HFF-Myc (cell line): ENCODE results near the gene GIT2.
"Not testable (repeated sequence)": the region's sequence is repeated elsewhere in the genome, so short reads cannot be mapped to it uniquely, and the experiment has no call there.

Source experiments
- DNase-seq: peaks from one replicate; pipeline ENCODE4 v3.0.0-alpha.2; 2011; ENCODE audit warnings: low read depth; ENCODE audit errors: extremely low read depth
- H3K4me3 ChIP-seq: replicated peaks from 2 replicates; pipeline ENCODE4 v1.5.1; 2011; ENCODE audit warnings: low read depth, mild to moderate bottlenecking, control low read depth, low read length
- TF ChIP-seq, protein P1 (sequence below): IDR thresholded peaks from 2 replicates; pipeline ENCODE4 v1.5.1; 2012; ENCODE audit warnings: mild to moderate bottlenecking, low read depth, low read length, control low read depth; ENCODE audit errors: missing control alignments

Gene GIT2

GRCh38 chr12:110012659-110013058 lies 16.5 kb upstream of the GIT2 start:
- TF ChIP-seq, protein P1, sequence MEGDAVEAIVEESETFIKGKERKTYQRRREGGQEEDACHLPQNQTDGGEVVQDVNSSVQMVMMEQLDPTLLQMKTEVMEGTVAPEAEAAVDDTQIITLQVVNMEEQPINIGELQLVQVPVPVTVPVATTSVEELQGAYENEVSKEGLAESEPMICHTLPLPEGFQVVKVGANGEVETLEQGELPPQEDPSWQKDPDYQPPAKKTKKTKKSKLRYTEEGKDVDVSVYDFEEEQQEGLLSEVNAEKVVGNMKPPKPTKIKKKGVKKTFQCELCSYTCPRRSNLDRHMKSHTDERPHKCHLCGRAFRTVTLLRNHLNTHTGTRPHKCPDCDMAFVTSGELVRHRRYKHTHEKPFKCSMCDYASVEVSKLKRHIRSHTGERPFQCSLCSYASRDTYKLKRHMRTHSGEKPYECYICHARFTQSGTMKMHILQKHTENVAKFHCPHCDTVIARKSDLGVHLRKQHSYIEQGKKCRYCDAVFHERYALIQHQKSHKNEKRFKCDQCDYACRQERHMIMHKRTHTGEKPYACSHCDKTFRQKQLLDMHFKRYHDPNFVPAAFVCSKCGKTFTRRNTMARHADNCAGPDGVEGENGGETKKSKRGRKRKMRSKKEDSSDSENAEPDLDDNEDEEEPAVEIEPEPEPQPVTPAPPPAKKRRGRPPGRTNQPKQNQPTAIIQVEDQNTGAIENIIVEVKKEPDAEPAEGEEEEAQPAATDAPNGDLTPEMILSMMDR: no peak
- H3K4me3 ChIP-seq: no peak overlapping the region
- no peak for DNase-seq

DNA sequence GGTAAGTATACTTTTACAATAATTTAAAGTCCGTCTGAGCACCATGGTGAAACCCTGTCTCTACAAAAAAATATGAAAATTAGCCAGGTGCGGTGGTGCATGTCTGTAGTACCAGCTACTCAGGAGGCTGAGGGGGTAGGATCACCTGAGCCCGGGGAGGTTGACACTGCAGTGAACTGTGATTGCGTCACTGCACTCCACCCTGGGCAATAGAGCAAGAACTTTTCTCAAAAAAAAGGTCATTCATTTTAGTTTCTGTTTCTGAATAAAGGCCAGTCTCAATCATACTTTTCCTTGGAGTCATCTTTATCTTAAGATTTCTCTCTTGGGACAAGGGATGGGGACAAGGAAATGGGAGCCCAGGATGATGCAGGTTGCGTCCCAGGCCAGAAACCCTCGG lies 16.0 kb upstream of the GIT2 start:
- no peak overlapping the region for H3K4me3 ChIP-seq
- TF ChIP-seq, protein P1: no peak
- no peak for DNase-seq

GRCh38 chr12:110010853-110011723 lies 14.9 kb upstream of the GIT2 start:
- H3K4me3 ChIP-seq: no peak overlapping the region
- TF ChIP-seq, protein P1: no peak
- no peak for DNase-seq

DNA sequence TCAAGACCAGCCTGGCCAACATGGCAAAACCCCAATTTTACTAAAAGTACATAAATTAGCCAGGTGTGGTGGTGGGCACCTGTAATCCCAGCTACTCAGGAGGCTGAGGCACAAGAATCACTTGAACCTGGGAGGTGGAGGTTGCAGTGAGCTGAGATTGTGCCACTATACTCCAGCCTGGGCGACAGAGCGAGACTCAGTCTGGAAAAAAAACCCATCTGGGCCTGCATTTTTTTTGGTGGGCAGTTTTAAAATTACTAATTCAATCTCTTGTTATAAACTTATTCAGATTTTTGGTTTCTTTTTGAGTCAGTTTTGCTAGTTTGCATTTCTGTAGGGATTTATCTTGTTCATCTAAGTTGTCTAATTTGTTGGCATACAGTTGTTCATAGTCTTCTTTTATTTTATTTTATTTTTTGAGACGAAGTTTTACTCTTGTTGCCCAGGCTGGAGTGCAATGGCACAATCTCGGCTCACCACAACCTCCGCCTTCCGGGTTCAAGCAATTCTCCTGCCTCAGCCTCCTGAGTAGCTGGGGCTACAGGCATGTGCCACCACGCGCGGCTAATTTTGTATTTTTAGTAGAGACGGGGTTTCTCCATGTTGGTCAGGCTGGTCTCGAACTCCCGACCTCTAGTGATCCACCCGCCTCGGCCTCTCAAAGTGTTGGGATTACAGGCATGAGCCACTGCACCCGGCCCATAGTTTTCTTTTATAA lies 12.7 kb upstream of the GIT2 start:
- H3K4me3 ChIP-seq: not testable (repeated sequence)

DNA sequence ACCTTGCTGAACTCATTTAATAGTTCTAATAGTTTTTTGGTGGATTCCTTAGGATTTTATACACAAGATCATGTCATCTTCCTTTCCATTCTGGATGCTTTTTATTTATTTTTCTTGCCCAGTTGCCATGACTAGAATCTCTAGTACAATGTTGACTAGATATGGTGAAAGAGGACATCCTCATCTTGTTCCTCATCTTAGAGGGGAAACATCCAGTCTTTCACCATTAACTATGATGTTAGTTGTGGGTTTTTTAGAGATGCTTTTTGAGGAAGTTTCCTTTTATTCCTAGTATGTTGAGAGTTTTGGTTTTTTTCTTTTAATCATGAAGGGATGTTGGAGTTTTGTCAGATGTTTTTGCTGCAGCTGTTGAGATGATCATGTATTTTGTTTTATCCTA lies 11.7 kb upstream of the GIT2 start:
- DNase-seq: no peak
- no peak overlapping the region for H3K4me3 ChIP-seq
- TF ChIP-seq, protein P1: no peak

More for the DNA sequence above, 12.7 kb upstream of the GIT2 start:
- DNase-seq: not testable (repeated sequence)

DNA sequence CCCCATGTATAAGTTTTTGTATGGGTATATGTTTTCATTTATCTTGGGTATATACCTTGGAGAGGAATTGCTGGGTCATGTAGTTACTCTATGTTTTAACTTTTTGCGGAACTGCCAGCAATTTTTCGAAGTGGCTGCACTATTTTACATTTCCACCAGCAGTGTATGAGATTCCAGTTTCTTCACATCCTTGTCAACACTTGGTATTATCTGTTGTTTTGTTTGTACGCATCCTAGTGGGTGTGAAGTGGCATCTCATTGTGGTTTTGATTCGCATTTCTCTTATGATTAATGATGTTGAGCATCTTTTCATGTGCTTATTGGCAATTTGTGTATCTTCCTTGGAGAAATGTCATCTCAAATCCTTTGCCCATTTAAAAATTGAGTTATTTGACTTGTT lies 9.9 kb upstream of the GIT2 start:
- no peak overlapping the region for H3K4me3 ChIP-seq
- no peak for DNase-seq
- TF ChIP-seq, protein P1: no peak

DNA sequence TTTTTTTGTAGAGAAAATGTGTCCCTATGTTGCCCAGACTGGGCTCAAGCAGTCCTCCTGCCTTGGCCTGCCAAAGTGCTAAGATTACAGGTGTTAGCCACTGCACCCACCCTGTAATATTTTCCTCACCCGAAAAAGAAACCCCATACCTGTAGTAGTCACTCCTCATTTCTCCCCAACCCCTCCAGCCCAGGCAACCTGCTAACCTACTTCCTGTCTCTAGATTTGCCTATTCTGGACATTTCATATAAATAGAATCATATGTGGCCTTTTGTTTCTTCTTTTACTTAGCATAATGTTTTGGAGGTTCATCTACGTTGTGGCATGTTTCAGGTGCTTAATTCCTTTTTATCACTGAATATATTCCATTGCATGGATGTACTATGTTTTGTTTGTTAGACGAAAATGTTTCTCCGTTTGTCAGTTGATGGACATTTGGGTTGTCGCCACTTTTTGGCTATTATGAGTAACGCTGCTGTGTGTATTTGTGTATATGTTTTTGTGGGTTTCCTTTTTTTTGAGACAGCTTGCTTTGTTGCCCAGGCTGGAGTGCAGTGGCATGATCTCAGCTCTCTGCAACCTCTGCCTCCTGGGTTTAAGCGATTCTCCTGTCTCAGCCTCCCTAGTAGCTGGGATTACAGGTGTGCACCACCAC lies 9.3 kb upstream of the GIT2 start:
- H3K4me3 ChIP-seq: no peak overlapping the region
- TF ChIP-seq, protein P1: no peak
- DNase-seq: no peak
